ENCODE measurements around the gene TSPAN7.

- TF ChIP-seq RAD21 (CRISPR knock-in tag; conservative IDR thresholded peaks at IDR 0.05 in 1 of 2, IDR thresholded peaks at IDR 0.05 in 1 of 2) (no peak), CREB1 (IDR thresholded peaks at IDR 0.05) (no peak), CREB1 (CRISPR knock-in tag; IDR thresholded peaks at IDR 0.05) (no peak), ELF1 (tag; IDR thresholded peaks at IDR 0.05) (no peak), PHF8 (IDR thresholded peaks at IDR 0.05; ENCODE audit: borderline replicate concordance, low read length) (no peak), SMC3 (conservative IDR thresholded peaks at IDR 0.05; ENCODE audit: insufficient read depth, low read depth, low read length) (no peak), CTCF (IDR thresholded peaks at IDR 0.05 in 2 of 3, conservative IDR thresholded peaks at IDR 0.05 in 1 of 3; ENCODE audit: insufficient read depth in 2 of 3, low read depth in 1 of 3, low read length in 3 of 3) (no peak)
Measured at GRCh38 chrX:38596939-38597338, 35.6 kb downstream of the TSPAN7 start.
